Hepatocyte (in vitro differentiated cells): Measurements from ENCODE around the gene PLCB4. TPM values are rescaled to one million over a fixed set of nuclear protein-coding genes. Genes with fewer than 3 reads are reported as not detected.
A peak's percentile ranks its signal among the peaks of the same experiment; 100 is the strongest.
"Not testable (repeated sequence)": the region's sequence is repeated elsewhere in the genome, so short reads cannot be mapped to it uniquely, and the experiment has no call there.

Source experiments
- DNase-seq: peaks from one replicate; pipeline ENCODE4 v3.0.0-alpha.2; 2016; ENCODE audit warnings: low spot score
- H2AFZ ChIP-seq: fragments of 200-600 bp; sonication (generic); 2 replicates; pipeline ENCODE4 v1.6.0; 2016; ENCODE audit warnings: antibody characterized with exemption, mild to moderate bottlenecking
- H3K27ac ChIP-seq: fragments of 200-600 bp; sonication (generic); 2 replicates; pipeline ENCODE4 v1.5.1; 2016; ENCODE audit warnings: mild to moderate bottlenecking
- H3K27me3 ChIP-seq: fragments of 200-600 bp; sonication (generic); 2 replicates; pipeline ENCODE4 v1.6.1; 2016
- H3K36me3 ChIP-seq: fragments of 200-600 bp; sonication (generic); replicated peaks from 2 replicates; pipeline ENCODE4 v1.5.1; 2016; ENCODE audit warnings: low read depth; ENCODE audit not compliant: insufficient read depth
- H3K4me1 ChIP-seq: fragments of 200-600 bp; sonication (generic); 2 replicates; pipeline ENCODE4 v1.5.1; 2016; ENCODE audit warnings: mild to moderate bottlenecking, moderate library complexity; ENCODE audit not compliant: insufficient read depth
- H3K4me2 ChIP-seq: fragments of 200-600 bp; sonication (generic); 2 replicates; pipeline ENCODE4 v1.6.0; 2016
- H3K4me3 ChIP-seq: fragments of 200-600 bp; sonication (generic); 2 replicates; pipeline ENCODE4 v1.5.1; 2016; ENCODE audit warnings: mild to moderate bottlenecking
- H3K79me2 ChIP-seq: fragments of 200-600 bp; sonication (generic); 2 replicates; pipeline ENCODE4 v1.6.0; 2017; ENCODE audit warnings: mild to moderate bottlenecking
- H3K9me2 ChIP-seq: fragments of 200-600 bp; sonication (generic); replicated peaks from 2 replicates; pipeline ENCODE4 v1.6.0; 2017; ENCODE audit warnings: mild to moderate bottlenecking; ENCODE audit not compliant: insufficient read depth
- H3K9me3 ChIP-seq: fragments of 200-600 bp; sonication (generic); 2 replicates; pipeline ENCODE4 v1.5.1; 2016; ENCODE audit warnings: low read depth, mild to moderate bottlenecking
- H4K20me1 ChIP-seq: fragments of 200-600 bp; sonication (generic); 2 replicates; pipeline ENCODE4 v1.6.0; 2016; ENCODE audit warnings: mild to moderate bottlenecking; ENCODE audit not compliant: insufficient read depth, poor library complexity, severe bottlenecking
- CTCF ChIP-seq: fragments of 200-600 bp; sonication (generic); IDR thresholded peaks from 2 replicates; pipeline ENCODE4 v1.5.1; 2016; ENCODE audit warnings: antibody characterized with exemption, mild to moderate bottlenecking; ENCODE audit not compliant: poor library complexity
- EZH2 ChIP-seq: fragments of 200-600 bp; sonication (generic); IDR thresholded peaks from 2 replicates; pipeline ENCODE4 v1.6.1; 2016; ENCODE audit warnings: antibody characterized with exemption, mild to moderate bottlenecking, borderline replicate concordance
- EZH2phosphoT487 ChIP-seq: fragments of 200-600 bp; sonication (generic); IDR thresholded peaks from one replicate; pipeline ENCODE4 v1.6.1; 2018; ENCODE audit warnings: antibody characterized with exemption, mild to moderate bottlenecking, low read depth, moderate library complexity; ENCODE audit not compliant: unreplicated experiment, severe bottlenecking
- WGBS: methylation state at CpG from one replicate; pipeline ENCODE4 v1.1.6; 2016; ENCODE audit warnings: low lambda C conversion rate; ENCODE audit errors: missing lambda C conversion rate; 5-methylcytosine and 5-hydroxymethylcytosine counted together
- polyA plus RNA-seq: library from polyadenylated mRNA; unstranded; fragments of >200 nt; fragmentation: Nextera tagmentation; extraction: Ambion mirVana; gene quantifications from 2 replicates; pipeline ENCODE4 v1.2.1, GENCODE V29; 2016
- total RNA-seq: library from RNA; depleted of rRNA; stranded (reverse); fragments of >200 nt; gene quantifications from 2 replicates; pipeline ENCODE4 v1.2.3, GENCODE V29; 2014

PLCB4 gene
- total and polyA plus RNA-seq, 2 experiments from 2014 or later: 6.4 to 15.0 TPM

GRCh38 chr20:9040863-9041524 is 27.9 kb upstream of the PLCB4 start:
- H3K4me1 ChIP-seq: no peaks in the 10 kb centered on the region
- no peaks in the 10 kb centered on the region for H4K20me1 ChIP-seq
- no peak overlapping the region for H3K4me2 ChIP-seq
- H2AFZ ChIP-seq: no peak overlapping the region
- no peaks in the 10 kb centered on the region for H3K36me3 ChIP-seq
- WGBS: 97% methylated on average over 1 of the region's 1 CpG
- no peak for DNase-seq
- no peak overlapping the region for H3K27ac ChIP-seq
- TF ChIP-seq EZH2phosphoT487 (no peak), EZH2 (no peak), CTCF (no peak)
- no peaks in the 10 kb centered on the region for H3K27me3 ChIP-seq
- no peaks in the 10 kb centered on the region for H3K9me2 ChIP-seq
- H3K79me2 ChIP-seq: no peaks in the 10 kb centered on the region
- H3K4me3 ChIP-seq: no peak overlapping the region
- no peaks in the 10 kb centered on the region for H3K9me3 ChIP-seq

- no peaks in the 10 kb centered on the region for H3K36me3 ChIP-seq
- no peak overlapping the region for H3K4me3 ChIP-seq
- no peaks in the 10 kb centered on the region for H3K27me3 ChIP-seq
- 80% methylated on average over 5 of the region's 5 CpGs for WGBS
- no peak overlapping the region for H2AFZ ChIP-seq
- DNase-seq: no peak
- H3K4me1 ChIP-seq: no peaks in the 10 kb centered on the region
- TF ChIP-seq EZH2phosphoT487: no peak
- no peak for TF ChIP-seq CTCF
- TF ChIP-seq EZH2: no peak
- no peaks in the 10 kb centered on the region for H3K9me2 ChIP-seq
- H3K27ac ChIP-seq: no peak overlapping the region
- H3K79me2 ChIP-seq: no peaks in the 10 kb centered on the region
- H3K4me2 ChIP-seq: no peak overlapping the region
- H3K9me3 ChIP-seq: no peaks in the 10 kb centered on the region
- no peaks in the 10 kb centered on the region for H4K20me1 ChIP-seq
Measured at GRCh38 chr20:9043364-9043763, 25.5 kb upstream of the PLCB4 start.

- not testable (repeated sequence) for H3K4me1 ChIP-seq, H3K9me2 ChIP-seq, H2AFZ ChIP-seq, DNase-seq, H3K79me2 ChIP-seq, H3K4me3 ChIP-seq, H3K36me3 ChIP-seq, H4K20me1 ChIP-seq, H3K27me3 ChIP-seq, H3K27ac ChIP-seq, H3K9me3 ChIP-seq, H3K4me2 ChIP-seq
- 75% methylated on average over 1 of the region's 1 CpG for WGBS
Measured at GRCh38 chr20:9047928-9048327, 21.0 kb upstream of the PLCB4 start.

GRCh38 chr20:9051508-9051907 is 17.4 kb upstream of the PLCB4 start:
- peak; percentile 61 for DNase-seq
- no peak for TF ChIP-seq EZH2phosphoT487
- no peak for TF ChIP-seq EZH2
- no peak for TF ChIP-seq CTCF
- Histone ChIP-seq H3K9me2 (no peaks in the 10 kb centered on the region), H3K27me3 (no peaks in the 10 kb centered on the region), H4K20me1 (no peaks in the 10 kb centered on the region), H2AFZ (no peak overlapping the region), H3K79me2 (no peaks in the 10 kb centered on the region), H3K4me2 (no peak overlapping the region), H3K4me1 (no peaks in the 10 kb centered on the region), H3K27ac (peak overlapping the region; percentile 4), H3K9me3 (no peaks in the 10 kb centered on the region), H3K36me3 (no peaks in the 10 kb centered on the region), H3K4me3 (no peak overlapping the region)
- 72% methylated on average over 2 of the region's 2 CpGs for WGBS
